Gastroesophageal sphincter (tissue), 4 donors: ENCODE data around the gene IRAK4. TPM values are rescaled to one million over a fixed set of nuclear protein-coding genes. Genes with fewer than 3 reads are reported as not detected.
A peak's percentile ranks its signal among the peaks of the same experiment; 100 is the strongest.

Source experiments
- ATAC-seq: fragments of 150-250 bp; one replicate; pipeline ENCODE4 v1.9.1; 2016; ENCODE audit warnings: mild to moderate bottlenecking, moderate library complexity
- H3K27ac ChIP-seq, 4 donors: fragments of 200-600 bp; sonication (generic) in 3 of 4; 1 replicate in 3 of 4; 2 replicates in 1 of 4; pipeline ENCODE4 v1.5.1; 2016 to 2019
- H3K27me3 ChIP-seq: fragments of 200-600 bp; sonication (generic); one replicate; pipeline ENCODE4 v1.5.1; 2019
- H3K36me3 ChIP-seq, 2 donors: fragments of 200-600 bp; sonication (generic); one replicate each; pipeline ENCODE4 v1.5.1; 2019; ENCODE audit warnings: control low read depth in 1 of 2
- H3K4me1 ChIP-seq, 3 donors: fragments of 200-600 bp; sonication (generic); 1 replicate in 2 of 3; 2 replicates in 1 of 3; pipeline ENCODE4 v1.5.1; 2016 to 2019; ENCODE audit warnings: control low read depth in 2 of 3
- H3K4me3 ChIP-seq, 2 donors: fragments of 200-600 bp; sonication (generic); one replicate each; pipeline ENCODE4 v1.5.1; 2019; ENCODE audit warnings: mild to moderate bottlenecking in 1 of 2, moderate library complexity in 1 of 2
- H3K9me3 ChIP-seq, 3 donors: fragments of 200-600 bp; sonication (generic); one replicate each; pipeline ENCODE4 v1.5.1; 2017 to 2019; ENCODE audit warnings: control low read depth in 2 of 3
- CTCF ChIP-seq, 4 experiments: fragments of 200-600 bp in 2 of 4; fragments of 450-650 bp in 2 of 4; sonication (generic) in 1 of 4; IDR thresholded peaks; one replicate each; pipeline ENCODE4 v1.5.1; 2017 to 2019; ENCODE audit warnings: antibody characterized with exemption in 4 of 4, mild to moderate bottlenecking in 2 of 4, moderate library complexity in 2 of 4
- EP300 ChIP-seq: sonication (generic); formaldehyde crosslinking; IDR thresholded peaks from one replicate; pipeline ENCODE4 v1.6.1; 2017; ENCODE audit warnings: antibody characterized with exemption, mild to moderate bottlenecking
- POLR2A ChIP-seq, 2 donors: fragments of 450-650 bp; IDR thresholded peaks; one replicate each; pipeline ENCODE4 v1.6.1; 2017; ENCODE audit warnings: antibody characterized with exemption in 2 of 2, mild to moderate bottlenecking in 2 of 2, moderate library complexity in 1 of 2
- POLR2AphosphoS5 ChIP-seq: sonication (generic); formaldehyde crosslinking; IDR thresholded peaks from one replicate; pipeline ENCODE4 v1.6.1; 2017; ENCODE audit warnings: antibody characterized with exemption
- WGBS, 2 donors: methylation state at CpG; one replicate each; pipeline ENCODE4 v1.1.5; 2018; ENCODE audit warnings: low coverage in 1 of 2; 5-methylcytosine and 5-hydroxymethylcytosine counted together
- total RNA-seq, 4 donors: library from RNA; depleted of rRNA; stranded (reverse); fragments of >200 nt; gene quantifications; one replicate each; pipeline ENCODE4 v1.1.0, GENCODE V29; 2016

IRAK4 gene
- total RNA-seq, 4 donors from 2014 or later: 15.3 to 36.6 (median 20.0) TPM

- Histone ChIP-seq H3K36me3 (peaks cover 0 to 18% of the 10 kb centered on the region in 2 donors), H3K27ac (no peak overlapping the region), H3K9me3 (no peaks in the 10 kb centered on the region), H3K4me3 (no peak overlapping the region), H3K4me1 (peaks cover 0 to 10% (median 4%) of the 10 kb centered on the region in 3 donors), H3K27me3 (no peaks in the 10 kb centered on the region)
- no peak for ATAC-seq
- 93% methylated on average over 3 of the region's 3 CpGs for WGBS, 2 donors
- TF ChIP-seq CTCF (IDR thresholded peaks at IDR 0.05) (no peak), POLR2A (IDR thresholded peaks at IDR 0.05) (no peak), POLR2AphosphoS5 (no peak), EP300 (no peak)
Observed at GRCh38 chr12:43754015-43754414, 4.7 kb upstream of the IRAK4 start.

GRCh38 chr12:43758247-43758727, 464 bp upstream of the IRAK4 start:
- H3K27ac ChIP-seq: peak overlapping the region; percentile 12 to 89 (median 88)
- TF ChIP-seq POLR2AphosphoS5 (no peak), EP300 (no peak), POLR2A (IDR thresholded peaks at IDR 0.05) (no peak), CTCF (IDR thresholded peaks at IDR 0.05) (no peak)
- H3K4me3 ChIP-seq: peak overlapping the region; percentile 54 to 67
- H3K4me1 ChIP-seq: peaks cover 6 to 35% (median 18%) of the 10 kb centered on the region in 3 donors
- H3K36me3 ChIP-seq: peaks cover 0 to 11% of the 10 kb centered on the region in 2 donors
- no peaks in the 10 kb centered on the region for H3K9me3 ChIP-seq
- whole genome bisulfite sequencing, 2 donors: 1 to 2% methylated on average over 11 to 13 of the region's 18 CpGs
- ATAC-seq: peak; percentile 24
- H3K27me3 ChIP-seq: no peaks in the 10 kb centered on the region

GRCh38 chr12:43760396-43760795, 1.6 kb downstream of the IRAK4 start:
- TF ChIP-seq EP300: no peak
- no peak for TF ChIP-seq POLR2AphosphoS5
- no peak for TF ChIP-seq CTCF (IDR thresholded peaks at IDR 0.05)
- TF ChIP-seq POLR2A (IDR thresholded peaks at IDR 0.05): no peak
- Histone ChIP-seq H3K4me1 (peaks cover 6 to 35% (median 18%) of the 10 kb centered on the region in 3 donors), H3K4me3 (no peak overlapping the region), H3K27ac (no peak overlapping the region), H3K27me3 (no peaks in the 10 kb centered on the region), H3K36me3 (no peaks in the 10 kb centered on the region), H3K9me3 (no peaks in the 10 kb centered on the region)
- no peak for ATAC-seq
- 57 to 85% methylated on average over 1 to 2 of the region's 2 CpGs for WGBS, 2 donors

GRCh38 chr12:43761500-43761899, 2.7 kb downstream of the IRAK4 start:
- TF ChIP-seq CTCF (IDR thresholded peaks at IDR 0.05): no peak
- no peak for TF ChIP-seq POLR2A (IDR thresholded peaks at IDR 0.05)
- TF ChIP-seq POLR2AphosphoS5: no peak
- TF ChIP-seq EP300: no peak
- no peaks in the 10 kb centered on the region for H3K27me3 ChIP-seq
- peaks cover 6 to 35% (median 18%) of the 10 kb centered on the region in 3 donors for H3K4me1 ChIP-seq
- no peaks in the 10 kb centered on the region for H3K36me3 ChIP-seq
- no peak overlapping the region for H3K4me3 ChIP-seq
- H3K27ac ChIP-seq: no peak overlapping the region
- no peaks in the 10 kb centered on the region for H3K9me3 ChIP-seq
- no peak for ATAC-seq

- peaks cover 6 to 31% (median 17%) of the 10 kb centered on the region in 3 donors for H3K4me1 ChIP-seq
- ATAC-seq: no peak
- H3K27me3 ChIP-seq: no peaks in the 10 kb centered on the region
- H3K27ac ChIP-seq: no peak overlapping the region
- H3K9me3 ChIP-seq: no peaks in the 10 kb centered on the region
- no peak overlapping the region for H3K4me3 ChIP-seq
- TF ChIP-seq CTCF (IDR thresholded peaks at IDR 0.05) (no peak), EP300 (no peak), POLR2AphosphoS5 (no peak), POLR2A (IDR thresholded peaks at IDR 0.05) (no peak)
- H3K36me3 ChIP-seq: no peaks in the 10 kb centered on the region
Observed at GRCh38 chr12:43762596-43762995, 3.8 kb downstream of the IRAK4 start.
